NB4 (cell line): Measurements from ENCODE around the gene UBASH3A.

Experiments
- CTCF ChIP-seq: IDR thresholded peaks from one replicate; pipeline ENCODE4 v1.5.1; 2012; ENCODE audit warnings: low read depth, low read length
- MAX ChIP-seq: IDR thresholded peaks from 2 replicates; pipeline ENCODE4 v1.6.1; 2011; ENCODE audit warnings: low read depth, low read length
- MYC ChIP-seq: IDR thresholded peaks from 2 replicates; pipeline ENCODE4 v1.6.1; 2011; ENCODE audit warnings: low read depth, low read length
- POLR2A ChIP-seq: IDR thresholded peaks from 2 replicates; pipeline ENCODE4 v1.6.1; 2011; ENCODE audit warnings: mild to moderate bottlenecking; ENCODE audit not compliant: insufficient read length; ENCODE audit errors: extremely low read depth

GRCh38 chr21:42436914-42437313, 33.2 kb downstream of the UBASH3A start:
- TF ChIP-seq POLR2A: no peak
- TF ChIP-seq CTCF: no peak
- no peak for TF ChIP-seq MAX
- TF ChIP-seq MYC: no peak
